NCI-H2171 treated with DMSO at 0.1 percent for 48 hours (cell line): Measurements from ENCODE around the gene NENF.

Experiments used
- DNase-seq: peaks from one replicate; lab custom pipeline; 2025; lab: John Stamatoyannopoulos, UW

Gene NENF

GRCh38 chr1:212431644-212432043, 1.1 kb upstream of the NENF start:
- no peak for DNase-seq

GRCh38 chr1:212432272-212432660, 454 bp upstream of the NENF start:
- DNase-seq: no peak

- DNase-seq: peak; percentile 33
These were observed 1.1 kb downstream of the NENF start for GRCh38 chr1:212433577-212434462.

GRCh38 chr1:212434992-212435391, 2.3 kb downstream of the NENF start:
- no peak for DNase-seq

- peak; percentile 36 for DNase-seq
These were observed 4.6 kb downstream of the NENF start for GRCh38 chr1:212437179-212437798.

DNA sequence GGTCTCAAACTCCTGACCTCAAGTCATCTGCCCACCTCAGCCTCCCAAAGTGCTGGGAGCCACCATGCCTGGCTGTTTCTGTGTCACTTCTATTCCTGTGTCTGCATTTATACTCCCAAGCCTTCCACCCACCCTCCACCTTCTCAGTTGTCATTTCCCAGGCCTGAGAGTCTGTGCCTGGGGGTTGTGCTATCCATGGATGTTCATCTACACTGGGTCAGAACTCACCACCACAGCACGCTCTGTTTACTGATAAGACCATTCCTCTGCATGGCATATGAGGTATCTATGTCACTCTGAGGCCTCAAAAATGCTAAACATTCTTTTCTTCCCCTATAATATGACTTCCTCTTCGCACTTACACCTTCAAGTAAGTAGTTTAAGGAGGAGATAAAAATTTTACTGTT, 6.1 kb downstream of the NENF start:
- no peak for DNase-seq

DNA sequence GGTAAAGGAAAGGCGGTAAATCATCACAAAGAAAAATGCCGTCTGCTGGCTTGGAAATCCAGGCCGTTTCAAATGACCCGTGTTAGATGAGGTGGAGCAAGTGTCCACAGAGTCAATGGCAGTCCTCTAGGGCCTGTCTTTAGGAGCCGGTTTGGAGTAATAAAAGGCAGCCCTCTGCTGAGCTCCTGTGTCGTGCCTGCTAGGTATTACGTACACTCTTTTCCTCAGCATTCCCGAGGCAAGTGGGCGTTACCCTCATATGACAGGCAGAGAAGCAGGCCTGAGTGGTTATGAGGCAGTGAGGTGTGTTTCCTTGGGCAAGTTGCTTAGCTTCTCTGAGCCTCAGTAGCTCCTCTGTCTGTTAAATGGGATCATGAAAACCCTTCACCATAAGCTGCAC, 7.7 kb downstream of the NENF start:
- DNase-seq: no peak

DNA sequence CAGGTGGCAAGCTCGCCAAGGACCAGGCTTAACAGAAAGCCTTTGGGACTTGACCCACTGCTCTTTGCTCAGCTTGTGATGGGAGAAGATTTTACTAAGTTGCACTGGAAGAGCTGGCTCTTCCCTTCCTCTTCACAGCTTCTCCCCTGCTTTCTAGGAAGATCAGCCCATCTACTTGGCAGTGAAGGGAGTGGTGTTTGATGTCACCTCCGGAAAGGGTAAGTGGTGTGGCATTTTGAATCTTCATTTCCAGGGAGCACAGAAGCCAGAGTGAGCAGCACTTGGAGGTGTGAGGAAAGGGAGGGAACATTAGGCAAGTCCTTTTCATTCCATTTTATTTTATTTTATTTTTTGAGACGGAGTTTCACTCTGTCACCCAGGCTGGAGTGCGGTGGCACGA, 9.7 kb downstream of the NENF start:
- no peak for DNase-seq

- no peak for DNase-seq
These were observed 13.6 kb downstream of the NENF start for GRCh38 chr1:212446333-212446732.

GRCh38 chr1:212447478-212447877, 14.8 kb downstream of the NENF start:
- DNase-seq: no peak

DNA sequence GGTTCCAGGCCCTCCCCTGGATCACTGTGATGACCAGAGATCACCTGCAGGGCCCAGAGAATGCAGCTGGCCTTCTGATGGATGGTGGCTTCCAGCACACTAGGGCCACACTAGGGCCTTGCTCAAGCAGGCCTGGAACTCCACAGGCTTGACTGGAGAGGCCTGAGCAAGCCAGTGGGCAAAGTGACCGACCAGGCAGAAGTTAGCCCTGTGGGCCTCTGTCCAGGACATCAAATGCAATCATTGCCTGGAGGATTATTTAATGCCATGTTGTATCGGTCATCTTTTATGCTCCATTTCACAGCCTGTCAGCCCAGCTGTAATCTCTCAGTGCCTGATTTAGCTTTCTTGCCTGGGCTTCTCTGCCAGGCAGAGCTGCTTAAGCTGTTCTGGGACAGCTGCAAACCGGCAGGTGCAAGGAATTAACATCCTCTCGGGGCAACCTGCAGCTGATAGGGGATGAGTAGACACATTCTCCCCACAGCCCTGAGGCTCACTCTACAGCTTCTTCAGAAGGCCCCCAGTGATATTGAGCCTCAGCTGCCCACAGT, 17.7 kb downstream of the NENF start:
- no peak for DNase-seq

GRCh38 chr1:212451416-212452322, 18.9 kb downstream of the NENF start:
- DNase-seq: no peak

GRCh38 chr1:212452323-212453155, 19.8 kb downstream of the NENF start:
- no peak for DNase-seq

GRCh38 chr1:212453156-212453857, 20.6 kb downstream of the NENF start:
- no peak for DNase-seq

GRCh38 chr1:212454741-212455140, 22.0 kb downstream of the NENF start:
- DNase-seq: no peak

- DNase-seq: no peak
These were observed 22.7 kb downstream of the NENF start for GRCh38 chr1:212455401-212455800.

DNA sequence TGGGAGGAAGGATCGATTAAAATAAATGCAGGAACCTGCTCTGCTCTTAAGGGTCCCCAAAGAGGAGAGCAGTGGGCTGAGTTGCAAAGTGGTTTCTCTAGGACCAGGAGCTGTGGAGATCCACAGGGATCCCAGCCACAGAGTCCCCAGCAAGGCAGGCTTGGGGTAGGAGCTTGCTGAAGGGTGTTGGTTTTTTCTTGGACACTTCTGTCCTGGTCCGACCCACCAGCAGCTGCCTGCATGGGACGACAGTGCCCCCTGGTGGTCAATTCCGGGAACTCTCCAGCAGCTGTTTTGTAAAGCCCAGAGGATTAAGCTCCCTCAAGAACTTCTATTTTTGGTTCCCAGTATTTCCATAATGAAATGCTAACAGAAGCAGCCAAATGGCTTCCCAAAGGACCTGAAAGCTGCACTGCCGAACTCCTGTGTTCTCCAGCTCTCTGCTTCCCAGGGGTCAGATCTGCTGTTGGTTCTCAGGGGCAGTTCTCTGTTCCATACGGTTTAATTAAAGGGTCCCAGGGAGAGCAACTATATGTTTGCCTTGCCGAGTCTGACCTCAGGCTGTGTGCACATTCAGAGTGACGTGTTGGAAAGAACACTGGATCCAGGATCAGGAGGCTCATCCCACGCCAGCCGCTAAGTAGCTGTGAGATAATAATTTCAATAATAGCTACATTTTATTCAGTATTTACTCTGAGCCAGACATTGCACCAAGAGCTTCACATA, 23.2 kb downstream of the NENF start:
- peak; percentile 62 for DNase-seq

- peak; percentile 63 for DNase-seq
These were observed 25.1 kb downstream of the NENF start for GRCh38 chr1:212457740-212458338.

GRCh38 chr1:212458817-212459216, 26.1 kb downstream of the NENF start:
- DNase-seq: no peak

DNA sequence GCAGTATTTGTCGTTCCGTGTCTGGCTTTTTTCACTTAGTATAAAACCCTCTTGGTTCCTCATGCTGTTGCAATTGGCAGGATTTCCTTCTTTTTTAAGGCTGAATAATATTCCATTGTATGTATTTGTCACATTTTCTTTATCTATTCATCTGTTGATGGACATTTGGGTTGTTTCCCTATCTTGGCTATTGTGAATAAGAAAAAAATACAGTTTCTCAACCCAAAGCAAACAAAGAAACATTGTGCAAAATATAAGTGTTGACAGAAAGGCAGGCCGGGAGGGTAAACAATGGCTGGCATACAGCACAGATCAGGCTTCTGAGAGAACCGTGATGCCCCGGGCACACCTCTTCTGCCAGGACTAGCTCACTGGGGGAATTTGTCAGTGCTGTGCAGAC, 26.9 kb downstream of the NENF start:
- no peak for DNase-seq
